K562 (cell line): ENCODE results near the gene UBR1.

Source experiments
- CEBPB ChIP-seq: fragments of 450-650 bp; IDR thresholded peaks from 2 replicates; pipeline ENCODE4 v1.6.1; 2016; ENCODE audit warnings: missing genetic modification characterization, missing compliant biosample characterization
- ELF4 ChIP-seq: fragments of 450-650 bp; formaldehyde crosslinking; IDR thresholded peaks from 2 replicates; pipeline ENCODE4 v1.4.0; 2022; ENCODE audit warnings: missing genetic modification characterization
- POLR2A ChIP-seq: fragments of 450-650 bp; conservative IDR thresholded peaks from 2 replicates; pipeline ENCODE4 v1.6.1; 2016
- TGIF2 ChIP-seq: sonication (generic); formaldehyde crosslinking; IDR thresholded peaks from 2 replicates; pipeline ENCODE4 v1.8.1; 2022; ENCODE audit warnings: mild to moderate bottlenecking, missing genetic modification reagents, moderate library complexity
- ZNF184 ChIP-seq: sonication (generic); formaldehyde crosslinking; IDR thresholded peaks from 2 replicates; pipeline ENCODE4 v1.5.0; 2020; ENCODE audit warnings: missing genetic modification reagents
- TF ChIP-seq, protein P1 (sequence below): fragments of 450-650 bp; conservative IDR thresholded peaks from 2 replicates; pipeline ENCODE4 v1.6.1; 2016; ENCODE audit warnings: missing genetic modification characterization, low read depth, mild to moderate bottlenecking, control low read depth, missing compliant biosample characterization

- TF ChIP-seq CEBPB (tag) (no peak), TGIF2 (CRISPR knock-in tag) (no peak), ZNF184 (CRISPR knock-in tag) (no peak), POLR2A (no peak), ELF4 (no peak)
- TF ChIP-seq, protein P1, sequence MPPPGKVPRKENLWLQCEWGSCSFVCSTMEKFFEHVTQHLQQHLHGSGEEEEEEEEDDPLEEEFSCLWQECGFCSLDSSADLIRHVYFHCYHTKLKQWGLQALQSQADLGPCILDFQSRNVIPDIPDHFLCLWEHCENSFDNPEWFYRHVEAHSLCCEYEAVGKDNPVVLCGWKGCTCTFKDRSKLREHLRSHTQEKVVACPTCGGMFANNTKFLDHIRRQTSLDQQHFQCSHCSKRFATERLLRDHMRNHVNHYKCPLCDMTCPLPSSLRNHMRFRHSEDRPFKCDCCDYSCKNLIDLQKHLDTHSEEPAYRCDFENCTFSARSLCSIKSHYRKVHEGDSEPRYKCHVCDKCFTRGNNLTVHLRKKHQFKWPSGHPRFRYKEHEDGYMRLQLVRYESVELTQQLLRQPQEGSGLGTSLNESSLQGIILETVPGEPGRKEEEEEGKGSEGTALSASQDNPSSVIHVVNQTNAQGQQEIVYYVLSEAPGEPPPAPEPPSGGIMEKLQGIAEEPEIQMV (tag) = no peak
These were observed 45.9 kb upstream of the UBR1 start for GRCh38 chr15:43151688-43152087.
